Loucy (cell line): ENCODE data around the gene KNDC1.

Experiments
- H2AFZ ChIP-seq: fragments of 200-600 bp; sonication (generic); 2 replicates; pipeline ENCODE4 v1.6.0; 2016; ENCODE audit warnings: antibody characterized with exemption, mild to moderate bottlenecking, low read length, moderate library complexity
- H3F3A ChIP-seq: fragments of 200-600 bp; 2 replicates; pipeline ENCODE4 v1.6.0; 2016; ENCODE audit warnings: antibody characterized with exemption, low read depth, mild to moderate bottlenecking
- H3K27me3 ChIP-seq: fragments of 200-600 bp; sonication (generic); 2 replicates; pipeline ENCODE4 v1.6.1; 2014; ENCODE audit warnings: low read length, mild to moderate bottlenecking; ENCODE audit not compliant: insufficient read depth, poor library complexity, severe bottlenecking
- H3K36me3 ChIP-seq: fragments of 200-600 bp; sonication (generic); 2 replicates; pipeline ENCODE4 v1.6.1; 2016; ENCODE audit warnings: low read length; ENCODE audit not compliant: insufficient read depth
- H3K4me1 ChIP-seq: fragments of 200-600 bp; sonication (generic); 2 replicates; pipeline ENCODE4 v1.5.1; 2014; ENCODE audit warnings: low read length, mild to moderate bottlenecking; ENCODE audit not compliant: insufficient read depth, poor library complexity, severe bottlenecking
- H3K4me2 ChIP-seq: fragments of 200-600 bp; sonication (generic); 2 replicates; pipeline ENCODE4 v1.6.0; 2014; ENCODE audit warnings: antibody characterized with exemption, low read length, low read depth, mild to moderate bottlenecking; ENCODE audit not compliant: poor library complexity, severe bottlenecking
- H3K4me3 ChIP-seq: fragments of 200-600 bp; sonication (generic); 2 replicates; pipeline ENCODE4 v1.5.1; 2014; ENCODE audit warnings: low read length, mild to moderate bottlenecking, mixed read lengths; ENCODE audit not compliant: poor library complexity, severe bottlenecking
- H3K79me2 ChIP-seq: fragments of 200-600 bp; sonication (generic); 2 replicates; pipeline ENCODE4 v1.6.1; 2014; ENCODE audit warnings: low read length; ENCODE audit not compliant: insufficient read depth
- H3K9ac ChIP-seq: fragments of 200-600 bp; sonication (generic); 2 replicates; pipeline ENCODE4 v1.6.0; 2014; ENCODE audit warnings: mild to moderate bottlenecking, low read depth, low read length, moderate library complexity; ENCODE audit not compliant: poor library complexity, severe bottlenecking
- H3K9me2 ChIP-seq: fragments of 200-600 bp; sonication (generic); replicated peaks from 2 replicates; pipeline ENCODE4 v1.6.1; 2016; ENCODE audit warnings: low read depth, low read length, mixed read lengths
- H3K9me3 ChIP-seq: fragments of 200-600 bp; sonication (generic); 2 replicates; pipeline ENCODE4 v1.6.1; 2014; ENCODE audit warnings: mild to moderate bottlenecking, antibody characterized with exemption, low read length, low read depth; ENCODE audit not compliant: insufficient read depth
- H4K20me1 ChIP-seq: fragments of 200-600 bp; sonication (generic); 2 replicates; pipeline ENCODE4 v1.6.0; 2014; ENCODE audit warnings: antibody characterized with exemption, low read length, mild to moderate bottlenecking; ENCODE audit not compliant: insufficient read depth, poor library complexity, severe bottlenecking
- CTCF ChIP-seq: fragments of 200-600 bp; sonication (generic); conservative IDR thresholded peaks from 2 replicates; pipeline ENCODE4 v1.5.1; 2014; ENCODE audit warnings: mild to moderate bottlenecking, antibody characterized with exemption, low read length
- EZH2phosphoT487 ChIP-seq: fragments of 200-600 bp; IDR thresholded peaks from 2 replicates; pipeline ENCODE4 v1.6.1; 2018; ENCODE audit warnings: antibody characterized with exemption, mild to moderate bottlenecking, moderate library complexity, borderline replicate concordance

The KNDC1 gene

GRCh38 chr10:133225707-133226191 lies 65.7 kb downstream of the KNDC1 start:
- no peak overlapping the region for H3K4me2 ChIP-seq
- H3K9ac ChIP-seq, result no peak overlapping the region
- TF ChIP-seq CTCF (no peak), EZH2phosphoT487 (no peak)
- H4K20me1 ChIP-seq, result no peaks in the 10 kb centered on the region
- no peaks in the 10 kb centered on the region for H3K27me3 ChIP-seq
- no peaks in the 10 kb centered on the region for H3F3A ChIP-seq
- no peaks in the 10 kb centered on the region for H3K79me2 ChIP-seq
- no peaks in the 10 kb centered on the region for H3K36me3 ChIP-seq
- no peak overlapping the region for H3K4me3 ChIP-seq
- H3K9me2 ChIP-seq, result no peaks in the 10 kb centered on the region
- H3K9me3 ChIP-seq, result no peaks in the 10 kb centered on the region; the same call in 1 of the 2 replicates
- no peaks in the 10 kb centered on the region for H3K4me1 ChIP-seq
- no peak overlapping the region for H2AFZ ChIP-seq

- TF ChIP-seq CTCF (no peak), EZH2phosphoT487 (no peak)
- Histone ChIP-seq H3K4me3 (no peak overlapping the region), H4K20me1 (no peaks in the 10 kb centered on the region), H2AFZ (no peak overlapping the region), H3K4me2 (no peak overlapping the region), H3K9me3 (no peaks in the 10 kb centered on the region; the same call in 1 of the 2 replicates), H3K9me2 (no peaks in the 10 kb centered on the region), H3K36me3 (no peaks in the 10 kb centered on the region), H3K27me3 (no peaks in the 10 kb centered on the region), H3K9ac (no peak overlapping the region), H3K4me1 (no peaks in the 10 kb centered on the region), H3F3A (no peaks in the 10 kb centered on the region), H3K79me2 (no peaks in the 10 kb centered on the region)
These were observed 66.3 kb downstream of the KNDC1 start for GRCh38 chr10:133226251-133226808.

GRCh38 chr10:133227256-133227655 lies 67.2 kb downstream of the KNDC1 start:
- H3K27me3 ChIP-seq, result no peaks in the 10 kb centered on the region
- no peak for TF ChIP-seq CTCF
- no peak for TF ChIP-seq EZH2phosphoT487

More at GRCh38 chr10:133227256-133227655, 67.2 kb downstream of the KNDC1 start:
- no peak overlapping the region for H3K4me3 ChIP-seq
- H2AFZ ChIP-seq, result no peak overlapping the region
- no peak overlapping the region for H3K9ac ChIP-seq
- no peaks in the 10 kb centered on the region for H3K9me2 ChIP-seq
- H3K36me3 ChIP-seq, result no peaks in the 10 kb centered on the region
- H3K4me1 ChIP-seq, result no peaks in the 10 kb centered on the region
- H3K9me3 ChIP-seq, result no peaks in the 10 kb centered on the region; the same call in 1 of the 2 replicates
- no peaks in the 10 kb centered on the region for H3F3A ChIP-seq
- H3K79me2 ChIP-seq, result no peaks in the 10 kb centered on the region
- H4K20me1 ChIP-seq, result no peaks in the 10 kb centered on the region
- H3K4me2 ChIP-seq, result no peak overlapping the region
